Measurements from ENCODE around the gene MAG. TPM values are rescaled to one million over a fixed set of nuclear protein-coding genes. Genes with fewer than 3 reads are reported as not detected.

MAG gene
- total and polyA plus RNA-seq, 9 of the 15 experiments (the other 6 are each of a cell fraction or from before 2014, with no cell fraction given): 0.11 to 10.0 (median 1.6) TPM

DNA sequence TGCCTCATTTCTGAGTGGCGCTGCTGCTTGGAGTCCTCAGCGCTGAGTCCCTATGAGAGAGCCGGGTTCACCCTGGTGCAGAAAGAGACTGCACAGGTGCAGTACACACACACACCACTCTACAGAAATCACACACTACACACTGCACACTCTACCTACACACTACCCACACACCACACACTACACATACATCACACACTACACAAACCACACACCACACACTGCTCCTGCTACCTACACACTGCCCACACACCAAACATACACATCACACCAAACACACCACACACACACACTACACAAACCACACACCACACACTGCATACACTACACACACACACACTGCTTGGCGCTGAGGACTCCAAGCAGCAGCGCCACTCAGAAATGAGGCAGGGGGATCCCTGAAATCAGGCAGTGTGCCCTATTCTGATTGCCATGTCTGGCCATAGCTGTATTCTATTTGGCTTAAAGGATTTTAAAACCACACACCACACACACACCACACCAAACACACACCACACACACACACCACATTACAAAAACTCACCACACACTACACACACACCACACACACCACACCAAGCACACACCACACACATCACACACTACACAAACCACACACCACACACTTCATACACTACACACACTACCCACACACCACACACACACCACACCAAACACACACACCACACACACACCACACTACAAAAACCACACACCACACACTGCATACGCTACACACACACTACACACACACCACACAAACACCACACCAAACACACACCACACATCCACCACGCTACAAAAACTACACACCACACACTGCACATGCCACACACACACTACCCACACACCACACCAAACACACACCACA lies 4.9 kb downstream of the MAG start (continued):
- TF ChIP-seq ARID1B (IDR thresholded peaks at IDR 0.05) (peak; percentile 35; the same call in 1 of the 2 replicates), CBFA2T2 (conservative IDR thresholded peaks at IDR 0.05) (no peak), XRCC3 (IDR thresholded peaks at IDR 0.05) (no peak), MAZ (CRISPR knock-in tag; conservative IDR thresholded peaks at IDR 0.05 in 1 of 2, IDR thresholded peaks at IDR 0.05 in 1 of 2) (no peak), HDAC2 (IDR thresholded peaks at IDR 0.05) (no peak), MLLT1 (IDR thresholded peaks at IDR 0.05) (peak in 1 of 2 experiments; percentile 39; a peak in 1 of 4 replicates), BCOR (IDR thresholded peaks at IDR 0.05) (peak; percentile 50; the same call in 1 of the 2 replicates), NKRF (IDR thresholded peaks at IDR 0.05; ENCODE audit: borderline replicate concordance) (peak; percentile 33; the same call in 1 of the 2 replicates), NCOR1 (IDR thresholded peaks at IDR 0.05) (no peak), DNMT1 (IDR thresholded peaks at IDR 0.05) (no peak), ZNF133 (CRISPR knock-in tag; IDR thresholded peaks at IDR 0.05) (no peak), PREB (CRISPR knock-in tag; IDR thresholded peaks at IDR 0.05) (no peak), ZNF77 (CRISPR knock-in tag; IDR thresholded peaks at IDR 0.05) (no peak), SMARCA4 (IDR thresholded peaks at IDR 0.05) (peak; percentile 8; the same call in 1 of the 2 replicates), ZNF134 (CRISPR knock-in tag; conservative IDR thresholded peaks at IDR 0.05) (no peak), HDAC6 (IDR thresholded peaks at IDR 0.05; ENCODE audit: low read depth, low read length) (0 out of 2 replicates have a peak, but pooled peaks have one; percentile 33), ZNF717 (CRISPR knock-in tag; IDR thresholded peaks at IDR 0.05) (no peak), ZBTB49 (CRISPR knock-in tag; IDR thresholded peaks at IDR 0.05; ENCODE audit: borderline replicate concordance) (no peak), KAT2B (IDR thresholded peaks at IDR 0.05; ENCODE audit: low read depth, low read length) (no peak), EZH2 (IDR thresholded peaks at IDR 0.05; ENCODE audit: borderline replicate concordance, low read depth, low read length) (no peak)
- TF ChIP-seq, protein P1, sequence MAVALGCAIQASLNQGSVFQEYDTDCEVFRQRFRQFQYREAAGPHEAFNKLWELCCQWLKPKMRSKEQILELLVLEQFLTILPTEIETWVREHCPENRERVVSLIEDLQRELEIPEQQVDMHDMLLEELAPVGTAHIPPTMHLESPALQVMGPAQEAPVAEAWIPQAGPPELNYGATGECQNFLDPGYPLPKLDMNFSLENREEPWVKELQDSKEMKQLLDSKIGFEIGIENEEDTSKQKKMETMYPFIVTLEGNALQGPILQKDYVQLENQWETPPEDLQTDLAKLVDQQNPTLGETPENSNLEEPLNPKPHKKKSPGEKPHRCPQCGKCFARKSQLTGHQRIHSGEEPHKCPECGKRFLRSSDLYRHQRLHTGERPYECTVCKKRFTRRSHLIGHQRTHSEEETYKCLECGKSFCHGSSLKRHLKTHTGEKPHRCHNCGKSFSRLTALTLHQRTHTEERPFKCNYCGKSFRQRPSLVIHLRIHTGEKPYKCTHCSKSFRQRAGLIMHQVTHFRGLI (CRISPR knock-in tag; IDR thresholded peaks at IDR 0.05): no peak

Measured in K562 (cell line).